Right lobe of liver (tissue), 6 donors: ENCODE data around the gene PCSK2. TPM values are rescaled to one million over a fixed set of nuclear protein-coding genes. Genes with fewer than 3 reads are reported as not detected.

Experiments
- ATAC-seq, 4 donors: fragments of 200-7000 bp; cut with Tn5 transposase; one replicate each; pipeline ENCODE4 v1.9.1; 2020; ENCODE audit warnings: mild to moderate bottlenecking in 4 of 4, moderate library complexity in 4 of 4
- DNase-seq, 3 donors: peaks; one replicate each; pipeline ENCODE4 v3.0.0-alpha.2; 2020
- H3K27ac ChIP-seq, 3 donors: fragments of 200-600 bp; one replicate each; pipeline ENCODE4 v1.8.0; 2022
- H3K27me3 ChIP-seq, 2 donors: fragments of 200-600 bp; one replicate each; pipeline ENCODE4 v1.8.0; 2022
- H3K36me3 ChIP-seq, 4 donors: fragments of 200-600 bp; sonication (generic) in 1 of 4; one replicate each; pipeline versions ENCODE4 v1.5.1 to v1.8.0; 2017 to 2022; ENCODE audit warnings: control low read depth in 1 of 4
- H3K4me1 ChIP-seq, 4 donors: fragments of 200-600 bp; sonication (generic) in 1 of 4; one replicate each; pipeline versions ENCODE4 v1.5.1 to v1.8.0; 2017 to 2022; ENCODE audit warnings: control low read depth in 1 of 4
- H3K4me3 ChIP-seq, 3 donors: fragments of 200-600 bp; one replicate each; pipeline ENCODE4 v1.8.0; 2022
- H3K9me3 ChIP-seq, 4 donors: fragments of 200-600 bp; sonication (generic) in 1 of 4; one replicate each; pipeline versions ENCODE4 v1.5.1 to v1.8.0; 2017 to 2022; ENCODE audit warnings: control low read depth in 1 of 4
- POLR2A ChIP-seq: fragments of 450-650 bp; IDR thresholded peaks from one replicate; pipeline ENCODE4 v1.6.1; 2017; ENCODE audit warnings: antibody characterized with exemption, mild to moderate bottlenecking
- WGBS: methylation state at CpG from one replicate; pipeline ENCODE4 v1.1.6; 2018; ENCODE audit warnings: low coverage, low lambda C conversion rate; ENCODE audit not compliant: insufficient coverage; ENCODE audit errors: missing lambda C conversion rate; 5-methylcytosine and 5-hydroxymethylcytosine counted together
- intact Hi-C, 2 donors: fragments of 100-400 bp; cut with DNase I; formaldehyde crosslinking; loops; one replicate each; pipeline versions ENCODE4 v1.11.2 to v1.14.1; 2022
- long read RNA-seq: library from polyadenylated mRNA; unstranded; transcript quantifications from one replicate; pipeline ENCODE4 v2.0.0, GENCODE V29; 2019
- total RNA-seq, 6 experiments: library from RNA; depleted of rRNA in 2 of 6; stranded (reverse); fragments of >200 nt in 2 of 6; fragmentation: NEBNext Ultra II Directional in 3 of 6; extraction: Animal tissue kit (Norgen Biotek cat#: 25700) in 3 of 6; gene quantifications; one replicate each; pipeline versions ENCODE4 v1.1.0 to v1.2.4, GENCODE V29; 2016 to 2023
- TF ChIP-seq, protein P1 (sequence below), 4 donors: fragments of 200-600 bp in 3 of 4; fragments of 450-650 bp in 1 of 4; IDR thresholded peaks; one replicate each; pipeline versions ENCODE4 v1.5.1 to v1.8.0; 2016 to 2022; ENCODE audit warnings: antibody characterized with exemption in 4 of 4, mild to moderate bottlenecking in 2 of 4
- donor health status: DM: no; HTN: yes; CAD: no.
- donor health status: DM: no; HTN: no; CAD: no.
- donor health status: DM: no; HTN: no; CAD: no.
- donor health status: DM: no; HTN: yes; CAD: no.
- donor health status: DM: no; HTN: yes; CAD: no.

Gene PCSK2, protein sequence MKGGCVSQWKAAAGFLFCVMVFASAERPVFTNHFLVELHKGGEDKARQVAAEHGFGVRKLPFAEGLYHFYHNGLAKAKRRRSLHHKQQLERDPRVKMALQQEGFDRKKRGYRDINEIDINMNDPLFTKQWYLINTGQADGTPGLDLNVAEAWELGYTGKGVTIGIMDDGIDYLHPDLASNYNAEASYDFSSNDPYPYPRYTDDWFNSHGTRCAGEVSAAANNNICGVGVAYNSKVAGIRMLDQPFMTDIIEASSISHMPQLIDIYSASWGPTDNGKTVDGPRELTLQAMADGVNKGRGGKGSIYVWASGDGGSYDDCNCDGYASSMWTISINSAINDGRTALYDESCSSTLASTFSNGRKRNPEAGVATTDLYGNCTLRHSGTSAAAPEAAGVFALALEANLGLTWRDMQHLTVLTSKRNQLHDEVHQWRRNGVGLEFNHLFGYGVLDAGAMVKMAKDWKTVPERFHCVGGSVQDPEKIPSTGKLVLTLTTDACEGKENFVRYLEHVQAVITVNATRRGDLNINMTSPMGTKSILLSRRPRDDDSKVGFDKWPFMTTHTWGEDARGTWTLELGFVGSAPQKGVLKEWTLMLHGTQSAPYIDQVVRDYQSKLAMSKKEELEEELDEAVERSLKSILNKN
- total RNA-seq = under 1 TPM in 2 of 6 experiments, not detected in 4; 0.04 to 0.13 TPM
- long read RNA-seq = 0 reads

DNA sequence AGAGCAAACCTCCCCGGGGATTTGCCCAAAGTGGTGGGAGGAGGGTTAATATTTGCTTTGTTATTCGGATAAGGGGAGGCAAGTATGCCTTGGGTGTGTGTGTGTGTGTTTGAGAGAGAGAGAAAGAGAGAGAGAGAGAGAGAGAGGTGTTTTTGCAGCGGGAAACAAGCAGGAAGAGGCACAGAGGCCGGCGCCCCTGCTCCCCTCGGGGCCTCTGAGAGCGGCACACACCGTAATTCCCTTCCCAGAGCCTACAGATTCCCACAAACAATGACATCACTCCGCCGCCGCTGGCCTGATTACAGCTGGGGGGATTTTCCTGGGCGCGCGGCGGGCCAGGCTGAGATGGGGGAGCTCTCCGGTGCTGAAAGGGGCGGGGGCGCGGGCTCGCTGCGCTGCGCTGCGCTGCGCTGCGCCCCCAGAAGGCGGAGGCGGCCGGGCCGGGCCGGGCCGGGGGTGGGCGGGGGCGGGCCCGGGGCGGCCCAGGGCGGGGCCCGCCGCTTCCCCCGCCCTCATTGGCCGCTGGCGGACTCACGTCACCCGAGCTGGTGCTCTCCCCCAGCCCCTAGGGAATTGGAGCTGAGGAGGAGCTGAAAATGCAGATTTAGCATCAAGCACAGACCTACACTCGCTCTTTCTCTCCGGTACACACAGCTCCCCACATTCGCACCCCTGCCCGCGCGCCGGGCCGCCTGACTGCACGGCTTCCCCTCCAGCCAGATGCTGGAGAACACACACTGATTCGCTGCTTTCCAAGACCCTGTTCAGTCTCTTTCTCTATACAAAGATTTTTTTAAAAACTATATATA, at the start of gene PCSK2:
Gene PCSK2, plus strand, starts transcription at position 631 of the 809 bp plus-strand sequence. CDS start 266 bp downstream, outside the sequence.
- intact Hi-C loops = no loop called here
- Histone ChIP-seq H3K36me3 (no peaks in the 10 kb centered on the region), H3K4me3 (no peak within 1 kb of the TSS), H3K4me1 (no peaks in the 10 kb centered on the region), H3K27me3 (peaks cover 0 to 6% of the 10 kb centered on the region in 2 donors), H3K27ac (no peak within 1 kb of the TSS), H3K9me3 (no peaks in the 10 kb centered on the region)
- peak in 3 of 4 donors; percentile 45 to 63 (median 53) for ATAC-seq
- peak in 1 of 3 donors; percentile 50 for DNase-seq
- TF ChIP-seq, protein P1, sequence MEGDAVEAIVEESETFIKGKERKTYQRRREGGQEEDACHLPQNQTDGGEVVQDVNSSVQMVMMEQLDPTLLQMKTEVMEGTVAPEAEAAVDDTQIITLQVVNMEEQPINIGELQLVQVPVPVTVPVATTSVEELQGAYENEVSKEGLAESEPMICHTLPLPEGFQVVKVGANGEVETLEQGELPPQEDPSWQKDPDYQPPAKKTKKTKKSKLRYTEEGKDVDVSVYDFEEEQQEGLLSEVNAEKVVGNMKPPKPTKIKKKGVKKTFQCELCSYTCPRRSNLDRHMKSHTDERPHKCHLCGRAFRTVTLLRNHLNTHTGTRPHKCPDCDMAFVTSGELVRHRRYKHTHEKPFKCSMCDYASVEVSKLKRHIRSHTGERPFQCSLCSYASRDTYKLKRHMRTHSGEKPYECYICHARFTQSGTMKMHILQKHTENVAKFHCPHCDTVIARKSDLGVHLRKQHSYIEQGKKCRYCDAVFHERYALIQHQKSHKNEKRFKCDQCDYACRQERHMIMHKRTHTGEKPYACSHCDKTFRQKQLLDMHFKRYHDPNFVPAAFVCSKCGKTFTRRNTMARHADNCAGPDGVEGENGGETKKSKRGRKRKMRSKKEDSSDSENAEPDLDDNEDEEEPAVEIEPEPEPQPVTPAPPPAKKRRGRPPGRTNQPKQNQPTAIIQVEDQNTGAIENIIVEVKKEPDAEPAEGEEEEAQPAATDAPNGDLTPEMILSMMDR (IDR thresholded peaks at IDR 0.05) = no peak
- no peak for TF ChIP-seq POLR2A
- WGBS = under 1% methylated on average over 17 of the region's 53 CpGs

- H3K4me1 ChIP-seq = no peaks in the 10 kb centered on the region
- intact Hi-C loops = no loop called here
- H3K27ac ChIP-seq = no peak overlapping the region
- no peak for TF ChIP-seq POLR2A
- TF ChIP-seq, protein P1 (IDR thresholded peaks at IDR 0.05) = no peak
- H3K27me3 ChIP-seq = peaks cover 0 to 3% of the 10 kb centered on the region in 2 donors
- H3K4me3 ChIP-seq = no peak overlapping the region
- ATAC-seq (no peak), DNase-seq (no peak)
- no peaks in the 10 kb centered on the region for H3K36me3 ChIP-seq
- H3K9me3 ChIP-seq = no peaks in the 10 kb centered on the region
- 39% methylated on average over 3 of the region's 5 CpGs for WGBS
Measured at GRCh38 chr20:17177341-17177740, 49.5 kb upstream of the PCSK2 start.

DNA sequence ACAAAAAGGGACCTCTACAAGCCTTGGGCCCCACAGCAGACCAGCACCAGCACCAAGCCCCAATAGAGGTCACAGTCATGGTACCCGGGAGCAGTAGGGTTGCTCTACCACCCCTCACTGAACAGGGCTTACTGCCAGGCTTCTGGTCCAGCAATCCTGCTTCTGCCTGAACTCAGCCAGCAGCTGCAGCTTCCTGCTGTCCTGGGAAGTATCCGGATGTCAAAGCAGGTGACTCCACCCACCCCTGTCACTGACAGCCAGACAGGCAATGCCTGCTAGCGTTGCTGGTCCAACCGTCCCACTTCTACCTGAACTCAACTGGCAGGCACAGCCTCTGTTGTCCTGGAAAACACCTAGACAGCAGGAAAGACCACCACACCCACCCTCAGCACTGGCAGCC, 47.0 kb upstream of the PCSK2 start:
- H3K27me3 ChIP-seq = no peaks in the 10 kb centered on the region
- DNase-seq (no peak), ATAC-seq (no peak)
- TF ChIP-seq POLR2A = no peak
- no peaks in the 10 kb centered on the region for H3K9me3 ChIP-seq
- no peak overlapping the region for H3K4me3 ChIP-seq
- no CpG with 5 or more reads among the region's 4 CpGs for WGBS
- no peak overlapping the region for H3K27ac ChIP-seq
- H3K36me3 ChIP-seq = no peaks in the 10 kb centered on the region
- no peaks in the 10 kb centered on the region for H3K4me1 ChIP-seq
- intact Hi-C loops = no loop called here

GRCh38 chr20:17189976-17190695, 36.7 kb upstream of the PCSK2 start:
- intact Hi-C loops = no loop called here
- H3K27me3 ChIP-seq = no peaks in the 10 kb centered on the region
- no peaks in the 10 kb centered on the region for H3K4me1 ChIP-seq
- TF ChIP-seq, protein P1 (IDR thresholded peaks at IDR 0.05) = no peak
- no peak for TF ChIP-seq POLR2A
- H3K9me3 ChIP-seq = no peaks in the 10 kb centered on the region
- ATAC-seq (no peak), DNase-seq (no peak)
- H3K4me3 ChIP-seq = no peak overlapping the region
- H3K27ac ChIP-seq = no peak overlapping the region
- 42% methylated on average over 6 of the region's 6 CpGs for WGBS
- no peaks in the 10 kb centered on the region for H3K36me3 ChIP-seq
